MM.1S (cell line): Measurements from ENCODE around the gene DGCR8.

Experiments
- CTCF ChIP-seq: fragments of 300-600 bp; sonication (generic); IDR thresholded peaks from 2 replicates; pipeline ENCODE4 v1.5.1; 2016; ENCODE audit warnings: antibody characterized with exemption, low read length, mixed read lengths
- EZH2 ChIP-seq: fragments of 300-600 bp; sonication (generic); optimal IDR thresholded peaks from 2 replicates; pipeline ENCODE3; 2017; ENCODE audit warnings: low read depth, mild to moderate bottlenecking, antibody characterized with exemption, low read length, mixed read lengths
- EZH2phosphoT487 ChIP-seq: fragments of 300-600 bp; sonication (generic); IDR thresholded peaks from 2 replicates; pipeline ENCODE4 v1.6.1; 2018; ENCODE audit warnings: antibody characterized with exemption, low read length

- TF ChIP-seq EZH2 = no peak
- TF ChIP-seq CTCF = no peak
- TF ChIP-seq EZH2phosphoT487 = no peak
These were observed 60.0 kb downstream of the DGCR8 start for GRCh38 chr22:20140107-20140445.
